Neural crest cell (in vitro differentiated cells): ENCODE results near the gene ECM1. TPM values are rescaled to one million over a fixed set of nuclear protein-coding genes. Genes with fewer than 3 reads are reported as not detected.

Experiments used
- DNase-seq: peaks from one replicate; pipeline ENCODE4 v3.0.0; 2021; ENCODE audit warnings: low read depth, mixed read lengths, low spot score
- H3K27ac Mint-ChIP-seq: one replicate; pipeline ENCODE4 v1.8.0; 2021; ENCODE audit warnings: mild to moderate bottlenecking, mixed read lengths; ENCODE audit not compliant: unreplicated experiment
- H3K27me3 Mint-ChIP-seq: 2 replicates; pipeline ENCODE4 v1.8.0; 2021; ENCODE audit warnings: low read depth, mild to moderate bottlenecking, mixed read lengths
- H3K36me3 Mint-ChIP-seq: 2 replicates; pipeline ENCODE4 v1.8.0; 2021; ENCODE audit warnings: low read depth, mild to moderate bottlenecking, mixed read lengths
- H3K4me1 Mint-ChIP-seq: 2 replicates; pipeline ENCODE4 v1.8.0; 2021; ENCODE audit warnings: mixed read lengths
- H3K4me3 Mint-ChIP-seq: one replicate; pipeline ENCODE4 v1.8.0; 2021; ENCODE audit warnings: mild to moderate bottlenecking, mixed read lengths
- H3K9me3 Mint-ChIP-seq: 2 replicates; pipeline ENCODE4 v1.8.0; 2021; ENCODE audit warnings: mixed read lengths
- total RNA-seq: library from RNA; stranded (reverse); gene quantifications from 2 replicates; pipeline ENCODE4 v1.2.1, GENCODE V29; 2021
- TF ChIP-seq, protein P1 (sequence below): fragments of 200-600 bp; sonication (generic); conservative IDR thresholded peaks from 2 replicates; pipeline ENCODE4 v1.5.0; 2021; ENCODE audit warnings: antibody characterized with exemption, mild to moderate bottlenecking

The ECM1 gene
- total RNA-seq, 1 donor from 2014 or later: 5.5 TPM

DNA sequence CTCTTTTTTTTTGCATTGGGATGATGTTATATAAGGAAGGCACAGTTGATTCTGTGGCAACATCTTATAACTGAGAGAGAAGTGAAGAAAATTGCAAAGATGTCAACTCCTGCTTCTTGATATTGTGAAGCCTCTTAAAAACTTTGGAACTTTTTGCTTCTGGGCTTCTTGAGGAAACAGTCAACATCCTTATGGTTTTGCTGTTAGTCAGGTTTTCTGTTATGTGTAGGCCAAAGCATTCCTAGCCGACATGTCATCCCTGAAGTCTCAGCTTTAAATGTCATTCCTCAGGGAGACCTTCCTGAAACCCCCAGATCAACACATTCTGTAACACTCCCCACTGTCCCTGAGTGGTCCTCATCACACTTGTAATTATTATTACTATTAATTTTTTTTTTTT is 20.3 kb downstream of the ECM1 start:
- peaks cover 14% of the 10 kb centered on the region for H3K4me1 Mint-ChIP-seq

DNA sequence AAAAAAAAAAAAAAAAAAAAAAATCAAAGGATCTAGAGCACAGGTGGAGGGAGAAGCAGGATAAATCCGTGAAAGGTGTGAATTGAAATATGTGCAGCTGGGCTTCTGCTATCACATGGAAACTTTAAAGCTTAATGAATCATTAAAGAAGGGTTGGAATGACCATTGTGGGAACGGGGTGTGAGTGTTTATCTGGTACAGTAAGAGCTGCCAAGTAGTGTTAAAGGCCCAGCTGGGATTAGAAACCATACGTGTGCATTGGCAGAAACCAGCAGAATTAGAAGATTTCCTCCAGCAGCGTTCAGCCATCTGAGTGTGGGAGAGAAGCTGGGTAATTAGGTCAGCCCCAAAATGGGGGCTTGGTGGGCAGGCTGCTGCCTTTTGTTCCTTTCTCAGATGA is 21.1 kb downstream of the ECM1 start:
- H3K27ac Mint-ChIP-seq: no peak overlapping the region
- H3K27me3 Mint-ChIP-seq: no peaks in the 10 kb centered on the region
- H3K4me1 Mint-ChIP-seq: peaks cover 14% of the 10 kb centered on the region
- no peaks in the 10 kb centered on the region for H3K9me3 Mint-ChIP-seq
- DNase-seq: no peak
- TF ChIP-seq, protein P1, sequence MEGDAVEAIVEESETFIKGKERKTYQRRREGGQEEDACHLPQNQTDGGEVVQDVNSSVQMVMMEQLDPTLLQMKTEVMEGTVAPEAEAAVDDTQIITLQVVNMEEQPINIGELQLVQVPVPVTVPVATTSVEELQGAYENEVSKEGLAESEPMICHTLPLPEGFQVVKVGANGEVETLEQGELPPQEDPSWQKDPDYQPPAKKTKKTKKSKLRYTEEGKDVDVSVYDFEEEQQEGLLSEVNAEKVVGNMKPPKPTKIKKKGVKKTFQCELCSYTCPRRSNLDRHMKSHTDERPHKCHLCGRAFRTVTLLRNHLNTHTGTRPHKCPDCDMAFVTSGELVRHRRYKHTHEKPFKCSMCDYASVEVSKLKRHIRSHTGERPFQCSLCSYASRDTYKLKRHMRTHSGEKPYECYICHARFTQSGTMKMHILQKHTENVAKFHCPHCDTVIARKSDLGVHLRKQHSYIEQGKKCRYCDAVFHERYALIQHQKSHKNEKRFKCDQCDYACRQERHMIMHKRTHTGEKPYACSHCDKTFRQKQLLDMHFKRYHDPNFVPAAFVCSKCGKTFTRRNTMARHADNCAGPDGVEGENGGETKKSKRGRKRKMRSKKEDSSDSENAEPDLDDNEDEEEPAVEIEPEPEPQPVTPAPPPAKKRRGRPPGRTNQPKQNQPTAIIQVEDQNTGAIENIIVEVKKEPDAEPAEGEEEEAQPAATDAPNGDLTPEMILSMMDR: no peak
- H3K4me3 Mint-ChIP-seq: no peak overlapping the region
- no peaks in the 10 kb centered on the region for H3K36me3 Mint-ChIP-seq

More for the DNA sequence above, 20.3 kb downstream of the ECM1 start:
- no peak for DNase-seq
- H3K36me3 Mint-ChIP-seq: no peaks in the 10 kb centered on the region
- TF ChIP-seq, protein P1: no peak
- no peaks in the 10 kb centered on the region for H3K27me3 Mint-ChIP-seq
- H3K4me3 Mint-ChIP-seq: no peak overlapping the region
- no peaks in the 10 kb centered on the region for H3K9me3 Mint-ChIP-seq
- H3K27ac Mint-ChIP-seq: no peak overlapping the region

DNA sequence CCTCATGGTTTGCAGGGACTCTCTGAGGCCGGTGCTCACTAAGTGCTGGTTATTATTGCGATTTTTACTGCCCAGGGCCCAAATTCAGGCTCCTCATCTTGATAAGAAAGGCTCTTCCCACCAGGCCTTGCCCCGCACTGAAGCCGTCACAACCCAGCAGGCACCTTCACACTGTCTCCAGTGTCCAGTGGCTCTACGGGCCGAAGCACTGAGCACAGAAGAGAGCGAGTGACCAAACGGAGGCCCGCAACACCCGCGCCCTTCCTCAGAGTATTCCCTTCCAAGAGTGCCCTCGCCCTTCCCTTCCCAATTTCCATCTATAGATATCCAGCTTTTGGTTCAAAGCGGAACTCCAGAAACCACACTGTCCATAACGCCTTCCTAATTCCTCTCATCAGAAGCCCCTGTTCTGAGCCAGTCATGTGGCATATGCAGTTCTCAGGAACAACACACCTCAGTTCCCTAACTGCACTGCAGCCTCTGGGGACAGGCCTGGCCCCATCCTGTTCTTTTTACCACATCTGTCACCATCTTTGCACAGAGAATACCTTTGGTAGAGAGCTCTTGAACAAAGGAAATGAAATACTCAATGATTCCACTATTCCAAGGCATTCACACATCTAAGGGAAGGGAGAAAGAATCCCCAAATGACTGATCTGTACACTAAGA is 22.7 kb downstream of the ECM1 start:
- Mint-ChIP-seq H3K9me3 (no peaks in the 10 kb centered on the region), H3K27me3 (no peaks in the 10 kb centered on the region), H3K27ac (no peak overlapping the region), H3K4me1 (peaks cover 14% of the 10 kb centered on the region), H3K4me3 (no peak overlapping the region), H3K36me3 (no peaks in the 10 kb centered on the region)
- TF ChIP-seq, protein P1: no peak
- no peak for DNase-seq

DNA sequence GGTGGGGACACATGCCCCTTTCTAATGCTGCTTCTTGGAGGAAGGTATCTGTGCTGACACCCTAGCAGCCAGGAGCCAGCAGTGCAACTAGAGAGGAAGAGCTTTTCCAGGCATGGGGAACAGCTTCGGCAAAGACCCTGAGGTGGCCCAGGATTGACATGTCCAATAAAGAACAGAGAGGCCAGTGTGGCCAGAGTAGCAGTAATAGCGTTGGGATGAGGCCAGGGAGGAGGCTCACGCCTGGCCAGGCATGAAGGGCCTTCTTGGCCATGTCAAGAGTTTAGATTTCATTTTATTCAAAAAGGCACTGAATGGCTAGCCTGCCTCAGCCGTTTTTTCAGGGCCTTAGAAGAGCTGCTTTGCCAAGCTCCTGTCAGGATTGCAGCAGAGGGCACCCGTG is 25.0 kb downstream of the ECM1 start:
- DNase-seq: no peak
- Mint-ChIP-seq H3K4me1 (peaks cover 14% of the 10 kb centered on the region), H3K9me3 (no peaks in the 10 kb centered on the region), H3K27me3 (no peaks in the 10 kb centered on the region), H3K36me3 (no peaks in the 10 kb centered on the region), H3K4me3 (peak overlapping the region; percentile 2), H3K27ac (no peak overlapping the region)
- TF ChIP-seq, protein P1: peak; percentile 19

DNA sequence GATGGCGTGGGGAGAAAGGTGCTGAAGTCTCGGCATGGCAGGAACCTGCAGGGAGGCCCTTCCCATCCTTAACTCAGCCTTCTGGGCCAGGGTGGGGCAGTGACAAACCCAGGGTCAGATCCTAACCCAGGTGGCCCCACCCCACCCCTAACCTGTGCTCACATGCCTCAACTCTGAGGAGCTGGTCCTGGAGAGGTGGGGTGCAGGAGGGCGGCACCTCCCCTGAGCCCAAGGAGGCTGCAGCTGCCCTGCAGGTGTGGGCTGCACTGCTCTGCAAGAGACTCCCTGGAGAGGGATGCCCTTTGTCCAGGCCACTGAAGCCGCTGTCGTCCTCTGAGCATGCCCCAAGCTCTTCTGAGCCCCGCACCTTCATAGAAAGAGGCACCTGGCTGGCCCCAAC is 26.1 kb downstream of the ECM1 start:
- H3K27me3 Mint-ChIP-seq: no peaks in the 10 kb centered on the region

More for the DNA sequence above, 26.1 kb downstream of the ECM1 start:
- no peaks in the 10 kb centered on the region for H3K36me3 Mint-ChIP-seq
- H3K27ac Mint-ChIP-seq: no peak overlapping the region
- no peaks in the 10 kb centered on the region for H3K9me3 Mint-ChIP-seq
- no peak overlapping the region for H3K4me3 Mint-ChIP-seq
- TF ChIP-seq, protein P1: no peak
- no peak for DNase-seq
- peaks cover 25% of the 10 kb centered on the region for H3K4me1 Mint-ChIP-seq
